HG03439 (cell line): Measurements from ENCODE around the gene CCL1.

Experiments
- ATAC-seq: cut with Tn5 transposase; IDR thresholded peaks from one replicate; pipeline ENCODE4 v1.9.1; 2021; ENCODE audit warnings: mild to moderate bottlenecking, moderate library complexity; ENCODE audit not compliant: unreplicated experiment

The CCL1 gene

GRCh38 chr17:34363183-34363661 is at the start of gene CCL1:
CCL1 (minus strand) TSS chr17:34363233; CDS start chr17:34363161, 72 bp downstream.
- ATAC-seq = no peak

GRCh38 chr17:34412534-34412933 is 49.5 kb upstream of the CCL1 start:
- ATAC-seq = no peak

GRCh38 chr17:34411646-34412421 is 48.8 kb upstream of the CCL1 start:
- no peak for ATAC-seq

- no peak for ATAC-seq
These were observed 46.3 kb upstream of the CCL1 start for GRCh38 chr17:34409352-34409751.

GRCh38 chr17:34408439-34408838 is 45.4 kb upstream of the CCL1 start:
- ATAC-seq = no peak

GRCh38 chr17:34406226-34406625 is 43.2 kb upstream of the CCL1 start:
- ATAC-seq = no peak

GRCh38 chr17:34403006-34403405 is 40.0 kb upstream of the CCL1 start:
- no peak for ATAC-seq

- ATAC-seq = no peak
These were observed 38.1 kb upstream of the CCL1 start for GRCh38 chr17:34401165-34401564.

- ATAC-seq = no peak
These were observed 37.4 kb upstream of the CCL1 start for GRCh38 chr17:34400301-34400931.

GRCh38 chr17:34399725-34400124 is 36.7 kb upstream of the CCL1 start:
- ATAC-seq = no peak

- ATAC-seq = no peak
These were observed 36.0 kb upstream of the CCL1 start for GRCh38 chr17:34398990-34399389.

- ATAC-seq = no peak
These were observed 34.2 kb upstream of the CCL1 start for GRCh38 chr17:34397265-34397664.

- ATAC-seq = no peak
These were observed 30.4 kb upstream of the CCL1 start for GRCh38 chr17:34393401-34393800.

- ATAC-seq = no peak
These were observed 28.2 kb upstream of the CCL1 start for GRCh38 chr17:34391241-34391640.

- no peak for ATAC-seq
These were observed 27.6 kb upstream of the CCL1 start for GRCh38 chr17:34390649-34391048.

- no peak for ATAC-seq
These were observed 26.2 kb upstream of the CCL1 start for GRCh38 chr17:34389126-34389750.

- ATAC-seq = no peak
These were observed 24.5 kb upstream of the CCL1 start for GRCh38 chr17:34387566-34387965.

- ATAC-seq = no peak
These were observed 23.9 kb upstream of the CCL1 start for GRCh38 chr17:34386697-34387550.

GRCh38 chr17:34386343-34386696 is 23.3 kb upstream of the CCL1 start:
- no peak for ATAC-seq

- no peak for ATAC-seq
These were observed 22.0 kb upstream of the CCL1 start for GRCh38 chr17:34384822-34385605.
